Measurements from ENCODE around the gene B2M. TPM values are rescaled to one million over a fixed set of nuclear protein-coding genes. Genes with fewer than 3 reads are reported as not detected.
A peak's percentile ranks its signal among the peaks of the same experiment; 100 is the strongest.

B2M gene
- total and polyA plus RNA-seq, 2 of the 13 experiments (the other 11 are each of a cell fraction or from before 2014, with no cell fraction given), result 784 to 857 TPM

- no peak for TF ChIP-seq CSRNP2 (CRISPR knock-in tag; conservative IDR thresholded peaks at IDR 0.05; ENCODE audit: low read depth)
- TF ChIP-seq THAP9 (CRISPR knock-in tag; IDR thresholded peaks at IDR 0.05; ENCODE audit: borderline replicate concordance), result peak; percentile 70; the same call in 1 of the 2 replicates
- peak; percentile 41; the same call in 1 of the 2 replicates for TF ChIP-seq ELF4 (CRISPR knock-in tag; IDR thresholded peaks at IDR 0.05; ENCODE audit: borderline replicate concordance)
- peak; percentile 65 for TF ChIP-seq HOMEZ (CRISPR knock-in tag; IDR thresholded peaks at IDR 0.05; ENCODE audit: low read depth)
- TF ChIP-seq RBAK (CRISPR knock-in tag; IDR thresholded peaks at IDR 0.05), result no peak
- TF ChIP-seq SMC3 (IDR thresholded peaks at IDR 0.05; ENCODE audit: low read length), result 0 out of 2 replicates have a peak, but pooled peaks have one; percentile 5
- peak; percentile 14; the same call in 1 of the 2 replicates for TF ChIP-seq HNF1B (CRISPR knock-in tag; IDR thresholded peaks at IDR 0.05)
- peak; percentile 50; the same call in 1 of the 2 replicates for TF ChIP-seq ZBTB4 (CRISPR knock-in tag; IDR thresholded peaks at IDR 0.05; ENCODE audit: borderline replicate concordance)
- TF ChIP-seq TOE1 (CRISPR knock-in tag; IDR thresholded peaks at IDR 0.05), result no peak
- no peak for TF ChIP-seq BRCA1 (CRISPR knock-in tag; IDR thresholded peaks at IDR 0.05)
- peak; percentile 29; the same call in 1 of the 2 replicates for TF ChIP-seq ZBTB10 (CRISPR knock-in tag; IDR thresholded peaks at IDR 0.05; ENCODE audit: borderline replicate concordance)
- peak; percentile 61; the same call in 1 of the 2 replicates for TF ChIP-seq TARDBP (CRISPR knock-in tag; IDR thresholded peaks at IDR 0.05)
Observed at GRCh38 chr15:44728576-44729407, 17.5 kb downstream of the B2M start (continued).
